Activated T-helper 2 cell treated with anti-CD3 and anti-CD28 coated beads, Interferon-gamma antibody, Interleukin-2, Interleukin-4, amounts not matched to agents 10 μg/mL and 5 μg/mL and 100 μg/mL, durations not matched to agents 14 hours and 24 hours and 36 hours (primary cell): Measurements from ENCODE around the gene COL11A2. TPM values are rescaled to one million over a fixed set of nuclear protein-coding genes. Genes with fewer than 3 reads are reported as not detected.
A peak's percentile ranks its signal among the peaks of the same experiment; 100 is the strongest.
"Not testable (repeated sequence)": the region's sequence is repeated elsewhere in the genome, so short reads cannot be mapped to it uniquely, and the experiment has no call there.

Experiments
- DNase-seq: peaks from one replicate; pipeline ENCODE4 v3.0.0; 2021; ENCODE audit warnings: low spot score
- H3K27ac Mint-ChIP-seq: one replicate; pipeline ENCODE4 v1.8.0; 2021; ENCODE audit warnings: mixed read lengths
- H3K27me3 Mint-ChIP-seq: one replicate; pipeline ENCODE4 v1.8.0; 2021; ENCODE audit warnings: low read depth, mixed read lengths
- H3K36me3 Mint-ChIP-seq: one replicate; pipeline ENCODE4 v1.8.0; 2021; ENCODE audit warnings: low read depth, mixed read lengths
- H3K4me1 Mint-ChIP-seq: one replicate; pipeline ENCODE4 v1.8.0; 2021; ENCODE audit warnings: low read depth, mixed read lengths
- H3K4me3 Mint-ChIP-seq: one replicate; pipeline ENCODE4 v1.8.0; 2021; ENCODE audit warnings: low read depth, mild to moderate bottlenecking, moderate library complexity, mixed read lengths
- H3K9me3 Mint-ChIP-seq: one replicate; pipeline ENCODE4 v1.8.0; 2021; ENCODE audit warnings: mixed read lengths
- intact Hi-C: fragments of 100-400 bp; cut with micrococcal nuclease; formaldehyde crosslinking; loops from one replicate; pipeline ENCODE4 v1.15.1; 2023
- total RNA-seq: library from RNA; stranded (reverse); gene quantifications from 2 replicates; pipeline ENCODE4 v1.2.3, GENCODE V29; 2022

Gene COL11A2
- total RNA-seq: 0.34 and 0.37 TPM in 2 replicates

GRCh38 chr6:33192105-33192646 lies at the start of gene COL11A2:
COL11A2 (minus strand) TSS chr6:33192467; CDS start chr6:33192240, 227 bp downstream.
- no peak within 1 kb of the TSS for H3K4me3 Mint-ChIP-seq
- H3K36me3 Mint-ChIP-seq: peaks cover 36% of the 10 kb centered on the region
- no peaks in the 10 kb centered on the region for H3K9me3 Mint-ChIP-seq
- peaks cover 11% of the 10 kb centered on the region for H3K4me1 Mint-ChIP-seq
- H3K27me3 Mint-ChIP-seq: peaks cover 44% of the 10 kb centered on the region
- no peak for DNase-seq
- intact Hi-C loops: no loop called here
- H3K27ac Mint-ChIP-seq: no peak within 1 kb of the TSS

- Mint-ChIP-seq H3K9me3 (no peaks in the 10 kb centered on the region), H3K27ac (peak overlapping the region; percentile 28), H3K27me3 (peaks cover 17% of the 10 kb centered on the region), H3K4me1 (peaks cover 13% of the 10 kb centered on the region), H3K36me3 (no peaks in the 10 kb centered on the region), H3K4me3 (no peak overlapping the region)
- intact Hi-C loops: no loop called here
- no peak for DNase-seq
Measured at GRCh38 chr6:33241968-33242367, 49.7 kb upstream of the COL11A2 start.

GRCh38 chr6:33237741-33238140 lies 45.5 kb upstream of the COL11A2 start:
- Mint-ChIP-seq H3K27ac (no peak overlapping the region), H3K36me3 (no peaks in the 10 kb centered on the region), H3K27me3 (peaks cover 37% of the 10 kb centered on the region), H3K4me3 (no peak overlapping the region), H3K4me1 (peaks cover 12% of the 10 kb centered on the region), H3K9me3 (no peaks in the 10 kb centered on the region)
- no peak for DNase-seq
- intact Hi-C loops: no loop called here

GRCh38 chr6:33236852-33237251 lies 44.6 kb upstream of the COL11A2 start:
- peaks cover 39% of the 10 kb centered on the region for H3K27me3 Mint-ChIP-seq
- no peaks in the 10 kb centered on the region for H3K9me3 Mint-ChIP-seq
- peaks cover 6% of the 10 kb centered on the region for H3K4me1 Mint-ChIP-seq
- H3K36me3 Mint-ChIP-seq: no peaks in the 10 kb centered on the region
- no peak overlapping the region for H3K4me3 Mint-ChIP-seq
- no peak for DNase-seq
- no peak overlapping the region for H3K27ac Mint-ChIP-seq
- intact Hi-C loops: no loop called here

- DNase-seq: no peak
- Mint-ChIP-seq H3K27ac (no peak overlapping the region), H3K36me3 (no peaks in the 10 kb centered on the region), H3K27me3 (peaks cover 43% of the 10 kb centered on the region), H3K9me3 (no peaks in the 10 kb centered on the region), H3K4me1 (peaks cover 4% of the 10 kb centered on the region), H3K4me3 (no peak overlapping the region)
- intact Hi-C loops: no loop called here
Measured at GRCh38 chr6:33236328-33236727, 44.1 kb upstream of the COL11A2 start.

- intact Hi-C loops: no loop called here
- peaks cover 2% of the 10 kb centered on the region for H3K4me1 Mint-ChIP-seq
- no peak overlapping the region for H3K27ac Mint-ChIP-seq
- H3K27me3 Mint-ChIP-seq: peaks cover 43% of the 10 kb centered on the region
- DNase-seq: no peak
- H3K4me3 Mint-ChIP-seq: no peak overlapping the region
- H3K9me3 Mint-ChIP-seq: no peaks in the 10 kb centered on the region
- no peaks in the 10 kb centered on the region for H3K36me3 Mint-ChIP-seq
Measured at GRCh38 chr6:33235221-33235634, 43.0 kb upstream of the COL11A2 start.

GRCh38 chr6:33226503-33227120 lies 34.3 kb upstream of the COL11A2 start:
- H3K27me3 Mint-ChIP-seq: peaks cover 45% of the 10 kb centered on the region
- DNase-seq, H3K36me3 Mint-ChIP-seq, H3K4me1 Mint-ChIP-seq, H3K27ac Mint-ChIP-seq, intact Hi-C loops, H3K4me3 Mint-ChIP-seq, H3K9me3 Mint-ChIP-seq: not testable (repeated sequence)

- H3K4me3 Mint-ChIP-seq: no peak overlapping the region
- intact Hi-C loops: no loop called here
- DNase-seq: no peak
- no peak overlapping the region for H3K27ac Mint-ChIP-seq
- peaks cover 13% of the 10 kb centered on the region for H3K4me1 Mint-ChIP-seq
- H3K27me3 Mint-ChIP-seq: peaks cover 45% of the 10 kb centered on the region
- H3K36me3 Mint-ChIP-seq: peaks cover 8% of the 10 kb centered on the region
- no peaks in the 10 kb centered on the region for H3K9me3 Mint-ChIP-seq
Measured at GRCh38 chr6:33217681-33218080, 25.4 kb upstream of the COL11A2 start.

- H3K4me1 Mint-ChIP-seq: peaks cover 16% of the 10 kb centered on the region
- H3K4me3 Mint-ChIP-seq: no peak overlapping the region
- intact Hi-C loops: no loop called here
- H3K36me3 Mint-ChIP-seq: peaks cover 13% of the 10 kb centered on the region
- no peaks in the 10 kb centered on the region for H3K9me3 Mint-ChIP-seq
- no peak for DNase-seq
- no peak overlapping the region for H3K27ac Mint-ChIP-seq
- peaks cover 45% of the 10 kb centered on the region for H3K27me3 Mint-ChIP-seq
Measured at GRCh38 chr6:33217246-33217645, 25.0 kb upstream of the COL11A2 start.

- peaks cover 40% of the 10 kb centered on the region for H3K27me3 Mint-ChIP-seq
- H3K36me3 Mint-ChIP-seq: peaks cover 22% of the 10 kb centered on the region
- no peaks in the 10 kb centered on the region for H3K9me3 Mint-ChIP-seq
- H3K4me1 Mint-ChIP-seq: peaks cover 16% of the 10 kb centered on the region
- no peak for DNase-seq
- intact Hi-C loops: no loop called here
- no peak overlapping the region for H3K27ac Mint-ChIP-seq
- no peak overlapping the region for H3K4me3 Mint-ChIP-seq
Measured at GRCh38 chr6:33216117-33216649, 23.9 kb upstream of the COL11A2 start.

- no peak for DNase-seq
Measured at GRCh38 chr6:33215271-33216116, 23.2 kb upstream of the COL11A2 start.

GRCh38 chr6:33213989-33214335 lies 21.7 kb upstream of the COL11A2 start:
- Mint-ChIP-seq H3K4me3 (no peak overlapping the region), H3K9me3 (no peaks in the 10 kb centered on the region), H3K27ac (no peak overlapping the region), H3K36me3 (peaks cover 41% of the 10 kb centered on the region), H3K4me1 (peaks cover 24% of the 10 kb centered on the region), H3K27me3 (peaks cover 36% of the 10 kb centered on the region)
- intact Hi-C loops: no loop called here
- DNase-seq: no peak

More at GRCh38 chr6:33215271-33216116, 23.2 kb upstream of the COL11A2 start:
- peaks cover 38% of the 10 kb centered on the region for H3K27me3 Mint-ChIP-seq
- H3K4me1 Mint-ChIP-seq: peaks cover 16% of the 10 kb centered on the region
- H3K27ac Mint-ChIP-seq: no peak overlapping the region
- peaks cover 28% of the 10 kb centered on the region for H3K36me3 Mint-ChIP-seq
- H3K4me3 Mint-ChIP-seq: no peak overlapping the region
- intact Hi-C loops: no loop called here
- no peaks in the 10 kb centered on the region for H3K9me3 Mint-ChIP-seq
